ENCODE data around the gene EGFL7. TPM values are rescaled to one million over a fixed set of nuclear protein-coding genes. Genes with fewer than 3 reads are reported as not detected.

Gene EGFL7
- total RNA-seq, 1 experiment from 2014 or later: 38.0 TPM

GRCh38 chr9:136705564-136705963, 42.8 kb downstream of the EGFL7 start:
- Mint-ChIP-seq H3K27ac (no peak overlapping the region), H3K4me1 (peaks cover 7 to 10% of the 10 kb centered on the region in 2 experiments), H3K36me3 (ENCODE audit: insufficient read depth in 1 of 3, low read depth in 3 of 3) (no peaks in the 10 kb centered on the region), H3K9me3 (no peaks in the 10 kb centered on the region), H3K4me3 (no peak overlapping the region), H3K27me3 (ENCODE audit: low read depth) (peaks cover 61% of the 10 kb centered on the region)
- Histone ChIP-seq H2AFZ (ENCODE audit: low read length) (no peak overlapping the region), H4K8ac (replicated peaks; ENCODE audit: insufficient read length, low read depth, low read length) (no peak overlapping the region), H3K4me2 (ENCODE audit: insufficient read depth, insufficient read length, low read length) (no peak overlapping the region), H3K79me2 (ENCODE audit: insufficient read depth, low read length) (no peaks in the 10 kb centered on the region), H3K9me3 (ENCODE audit: control insufficient read depth, low read depth, low read length) (no peaks in the 10 kb centered on the region), H3K4me1 (ENCODE audit: insufficient read depth, low read length) (no peaks in the 10 kb centered on the region), H3K27ac (ENCODE audit: insufficient read length, low read depth, low read length) (no peak overlapping the region), H2AK5ac (ENCODE audit: insufficient read length, low read length) (no peak overlapping the region), H3K18ac (ENCODE audit: insufficient read length, low read depth, low read length) (no peak overlapping the region), H3K14ac (ENCODE audit: insufficient read depth, low read length) (no peak overlapping the region), H3T11ph (ENCODE audit: low read length) (no peak overlapping the region), H4K91ac (ENCODE audit: insufficient read length, low read depth, low read length) (no peak overlapping the region), H3K23ac (ENCODE audit: insufficient read length, low read depth, low read length) (no peak overlapping the region), H3K9ac (ENCODE audit: extremely low read depth, insufficient read length, low read length) (no peak overlapping the region), H3K27me3 (ENCODE audit: insufficient read depth, low read length) (no peaks in the 10 kb centered on the region), H4K20me1 (ENCODE audit: control insufficient read depth, insufficient read depth, insufficient read length) (no peaks in the 10 kb centered on the region), H3K4ac (ENCODE audit: low read depth, low read length) (no peak overlapping the region), H2BK5ac (ENCODE audit: insufficient read length, low read length) (no peak overlapping the region), H3K79me1 (ENCODE audit: insufficient read depth, low read depth, low read length, poor library complexity, severe bottlenecking) (no peaks in the 10 kb centered on the region), H2BK12ac (ENCODE audit: insufficient read length, low read depth, low read length) (no peak overlapping the region), H2BK120ac (ENCODE audit: low read depth, low read length, poor library complexity, severe bottlenecking) (no peak overlapping the region), H3K56ac (ENCODE audit: insufficient read length, low read depth, low read length) (no peak overlapping the region), H3K23me2 (ENCODE audit: insufficient read length, low read depth, low read length, poor library complexity, severe bottlenecking) (no peaks in the 10 kb centered on the region), H2BK15ac (ENCODE audit: low read depth, low read length) (no peak overlapping the region), H2BK20ac (ENCODE audit: low read depth, low read length, poor library complexity, severe bottlenecking) (no peak overlapping the region), H4K5ac (ENCODE audit: insufficient read length, low read depth, low read length) (no peak overlapping the region)
- no peak for TF ChIP-seq CTCF (conservative IDR thresholded peaks at IDR 0.05)
- WGBS (ENCODE audit: extremely low coverage, insufficient read length, low lambda C conversion rate): no CpG with 5 or more reads among the region's 7 CpGs
- no peak for DNase-seq

All from H9 (cell line).